ENCODE measurements around the gene NANP. TPM values are rescaled to one million over a fixed set of nuclear protein-coding genes. Genes with fewer than 3 reads are reported as not detected.

NANP gene
- total and polyA plus RNA-seq, 2 of the 4 experiments (the other 2 are of a cell fraction), result 4.9 to 7.2 TPM

DNA sequence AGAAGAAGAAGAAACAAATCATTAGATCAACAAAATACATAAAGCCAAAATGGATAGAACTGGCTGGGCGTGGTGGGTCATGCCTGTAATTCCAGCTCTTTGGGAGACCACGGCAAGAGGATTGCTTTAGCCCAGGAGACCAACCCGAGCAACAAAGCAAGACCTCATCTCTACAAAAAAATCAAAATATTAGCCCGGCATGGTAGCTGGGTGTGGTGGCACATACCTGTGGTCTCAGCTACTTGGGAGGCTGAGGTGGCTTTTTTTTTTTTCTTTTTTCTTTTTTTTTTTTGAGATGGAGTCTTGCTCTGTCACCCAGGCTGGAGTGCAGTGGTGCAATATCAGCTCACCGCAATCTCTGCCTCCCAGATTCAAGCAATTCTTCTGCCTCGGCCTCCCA is 59.9 kb downstream of the NANP start:
- no peak overlapping the region for H2BK5ac ChIP-seq (ENCODE audit: low read depth, low read length, poor library complexity, severe bottlenecking)
- dilution Hi-C loops (cut with HindIII; ENCODE audit: low sequenced_read_pairs, unreplicated experiment) (no loop called here), intact Hi-C loops (cut with micrococcal nuclease) (no loop called here), in situ Hi-C loops (cut with MboI; ENCODE audit: low sequenced_read_pairs) (no loop called here)
- ATAC-seq (ENCODE audit: low read depth) (no peak), DNase-seq (no peak)
- H2AK9ac ChIP-seq (replicated peaks; ENCODE audit: low read depth, low read length, poor library complexity), result no peak overlapping the region
- H3K36me3 ChIP-seq (ENCODE audit: control insufficient read depth, insufficient read depth, low read length), result no peaks in the 10 kb centered on the region
- H2AFZ ChIP-seq (replicated peaks; ENCODE audit: low read length, poor library complexity), result no peak overlapping the region
- no peak overlapping the region for H3K56ac ChIP-seq (ENCODE audit: extremely low read depth, insufficient read depth, low read length)
- H2AK5ac ChIP-seq (ENCODE audit: low read depth, low read length), result no peak overlapping the region
- no peak overlapping the region for H3K9ac ChIP-seq (ENCODE audit: low read depth, low read length)
- peaks cover 18 to 26% of the 10 kb centered on the region in 2 experiments; a peak in 3 of 4 replicates for H3K79me1 ChIP-seq (ENCODE audit: low read depth in 1 of 2, low read length in 2 of 2)
- H4K5ac ChIP-seq (ENCODE audit: low read depth, low read length), result no peak overlapping the region
- H3K9me1 ChIP-seq (ENCODE audit: insufficient read depth, low read length), result peaks cover under 1% of the 10 kb centered on the region; the same call in 1 of the 2 replicates
- POLR2A ChIA-PET (ENCODE audit: unreplicated experiment), result no interaction called here
- CTCF ChIA-PET, result no interaction called here
- peaks cover 2% of the 10 kb centered on the region; the same call in 1 of the 2 replicates for H3K9me3 ChIP-seq (ENCODE audit: control insufficient read depth, insufficient read depth, low read length)
- H2BK15ac ChIP-seq (ENCODE audit: low read depth, low read length), result no peak overlapping the region
- H3K4me1 ChIP-seq (ENCODE audit: control insufficient read depth, insufficient read depth, low read length), result no peaks in the 10 kb centered on the region
- H4K91ac ChIP-seq (ENCODE audit: insufficient read depth, low read depth, low read length), result no peak overlapping the region
- no peak overlapping the region for H3K18ac ChIP-seq (ENCODE audit: low read depth, low read length)
- H3K23ac ChIP-seq (ENCODE audit: low read depth, low read length), result no peak overlapping the region
- H4K8ac ChIP-seq (ENCODE audit: low read depth in 2 of 2, low read length in 2 of 2), result no peak overlapping the region
- no peaks in the 10 kb centered on the region for H3K27me3 ChIP-seq (ENCODE audit: control insufficient read depth, insufficient read depth, low read length)
- no peak for TF ChIP-seq RFX5 (IDR thresholded peaks at IDR 0.05; ENCODE audit: low read depth, low read length)
- TF ChIP-seq MXI1 (IDR thresholded peaks at IDR 0.05; ENCODE audit: borderline replicate concordance, low read depth, low read length), result no peak
- TF ChIP-seq BHLHE40 (IDR thresholded peaks at IDR 0.05; ENCODE audit: low read depth, low read length), result no peak
- no peak for TF ChIP-seq MAFK (IDR thresholded peaks at IDR 0.05; ENCODE audit: low read depth, low read length)
- no peak for TF ChIP-seq FOS (IDR thresholded peaks at IDR 0.05; ENCODE audit: low read depth, low read length)
- TF ChIP-seq CHD1 (IDR thresholded peaks at IDR 0.05; ENCODE audit: low read depth, low read length), result no peak
- H2BK20ac ChIP-seq (ENCODE audit: low read depth, low read length), result no peak overlapping the region
- H3K4ac ChIP-seq (ENCODE audit: low read depth, low read length), result no peak overlapping the region
- no peak overlapping the region for H3K14ac ChIP-seq (replicated peaks; ENCODE audit: low read depth, low read length)
- no peak overlapping the region for H3K4me2 ChIP-seq (ENCODE audit: low read depth, low read length)
- no peak overlapping the region for H3K27ac ChIP-seq (ENCODE audit: insufficient read depth, low read length)
- H3K4me3 ChIP-seq (ENCODE audit: insufficient read depth, low read depth, low read length), result no peak overlapping the region
- no peak overlapping the region for H2BK120ac ChIP-seq (ENCODE audit: low read depth, low read length)
- WGBS, 2 experiments (ENCODE audit: extremely low coverage in 2 of 2, insufficient read length in 1 of 2), result 80% methylated on average over 1 of the region's 6 CpGs; no CpG with 5 or more reads in 1 of the 2 experiments
- H4K20me1 ChIP-seq (ENCODE audit: insufficient read depth, low read length), result peaks cover 10% of the 10 kb centered on the region
- no TSS peak for BruUV-seq (replicated peaks)
